K562 (cell line): Measurements from ENCODE around the gene MRLN. TPM values are rescaled to one million over a fixed set of nuclear protein-coding genes. Genes with fewer than 3 reads are reported as not detected.

Source experiments
- ATAC-seq: fragments of 200-7000 bp; cut with Tn5 transposase; 3 replicates; pipeline ENCODE4 v1.9.1; 2020; ENCODE audit warnings: moderate library complexity
- BruUV-seq: library from RNA; stranded (reverse); fragments of 400-500 nt; replicated peaks from 2 replicates; lab custom pipeline; 2021; lab: Mats Ljungman, UMichigan
- CTCF ChIA-PET: fragments of 300-600 bp; formaldehyde crosslinking; extraction: SDS; loops from one replicate; lab custom pipeline; 2021; ENCODE audit warnings: low intra/inter-chr PET ratio; lab: Yijun Ruan, JAX
- POLR2A ChIA-PET: fragments of 300-600, 350-650 bp; sonication (Branson Sonifier 250); formaldehyde crosslinking; extraction: SDS; loops from one replicate; lab custom pipeline; 2021; ENCODE audit warnings: antibody characterized with exemption, inconsistent platforms; lab: Yijun Ruan, JAX
- DNase-seq, 4 experiments: peaks; one replicate each; pipeline versions ENCODE4 v3.0.0 to v3.0.0-alpha.2; 2011 to 2018; ENCODE audit warnings: low spot score in 3 of 4, mixed read lengths in 3 of 4; ENCODE audit errors: extremely low read depth in 1 of 4
- FAIRE-seq: peaks from 2 replicates; lab custom pipeline; 2011; peaks lifted over from hg19 to GRCh38; lab: Jason Lieb, UNC
- H2AFZ ChIP-seq: 2 replicates; pipeline ENCODE4 v1.6.0; 2011; ENCODE audit warnings: low read depth, low read length, control low read depth, inconsistent platforms
- H3K27ac ChIP-seq: fragments of 200-600 bp; 3 replicates; pipeline ENCODE4 v1.8.0; 2011; ENCODE audit warnings: low read depth, mild to moderate bottlenecking, control low read depth, inconsistent platforms, low read length, moderate library complexity, mixed read lengths; ENCODE audit errors: extremely low read depth
- H3K27me3 ChIP-seq, 2 experiments: fragments of 300-600 bp in 1 of 2; 2 replicates in 1 of 2; 3 replicates in 1 of 2; pipeline versions ENCODE4 v1.6.0 to v1.8.0; 2011; ENCODE audit warnings: inconsistent platforms in 2 of 2, low read length in 2 of 2, mild to moderate bottlenecking in 1 of 2, mixed read lengths in 1 of 2, moderate library complexity in 1 of 2; ENCODE audit not compliant: control insufficient read depth in 2 of 2, insufficient read depth in 2 of 2
- H3K36me3 ChIP-seq: fragments of 300-600 bp; 3 replicates; pipeline ENCODE4 v1.8.0; 2011; ENCODE audit warnings: mild to moderate bottlenecking, low read length, inconsistent platforms; ENCODE audit not compliant: control insufficient read depth, insufficient read depth
- H3K4me1 ChIP-seq, 2 experiments: fragments of 200-600 bp in 1 of 2; replicated peaks in 1 of 2; 2 replicates in 1 of 2; 3 replicates in 1 of 2; pipeline versions ENCODE4 v1.5.1 to v1.8.0; 2011; ENCODE audit warnings: inconsistent platforms in 2 of 2, low read length in 2 of 2, mild to moderate bottlenecking in 1 of 2, mixed read lengths in 1 of 2, moderate library complexity in 1 of 2; ENCODE audit not compliant: control insufficient read depth in 2 of 2, insufficient read depth in 2 of 2
- H3K4me2 ChIP-seq: 2 replicates; pipeline ENCODE4 v1.6.1; 2011; ENCODE audit warnings: low read length, control low read depth, inconsistent platforms, mixed read lengths; ENCODE audit not compliant: insufficient read depth
- H3K4me3 ChIP-seq: fragments of 200-600 bp; sonication (generic), shearing (Covaris generic); 2 replicates; pipeline ENCODE4 v1.5.1; 2016; ENCODE audit warnings: control low read depth, inconsistent platforms
- H3K79me2 ChIP-seq: fragments of 200-600 bp; 3 replicates; pipeline ENCODE4 v1.8.0; 2011; ENCODE audit warnings: low read length, inconsistent platforms; ENCODE audit not compliant: control insufficient read depth, insufficient read depth
- H3K9ac ChIP-seq, 2 experiments: 2 replicates each; pipeline versions ENCODE4 v1.6.0 to v1.6.1; 2011; ENCODE audit warnings: low read depth in 2 of 2, low read length in 2 of 2, control low read depth in 1 of 2, inconsistent platforms in 1 of 2, mild to moderate bottlenecking in 1 of 2, mixed read lengths in 1 of 2; ENCODE audit not compliant: insufficient read depth in 1 of 2
- H3K9me1 ChIP-seq: one replicate; pipeline ENCODE4 v1.6.0; 2011; ENCODE audit warnings: inconsistent platforms, mild to moderate bottlenecking, low read length, moderate library complexity; ENCODE audit not compliant: control insufficient read depth, insufficient read depth
- H3K9me3 ChIP-seq: replicated peaks from 2 replicates; pipeline ENCODE4 v1.5.1; 2011; ENCODE audit warnings: low read depth, low read length, inconsistent platforms; ENCODE audit not compliant: control insufficient read depth, insufficient read depth
- H4K20me1 ChIP-seq: replicated peaks from 2 replicates; pipeline ENCODE4 v1.6.1; 2011; ENCODE audit warnings: low read length, inconsistent platforms, mixed read lengths; ENCODE audit not compliant: control insufficient read depth, insufficient read depth
- BCOR ChIP-seq: fragments of 450-650 bp; IDR thresholded peaks from 2 replicates; pipeline ENCODE4 v1.6.1; 2016
- BMI1 ChIP-seq: fragments of 150-350 bp; IDR thresholded peaks from 2 replicates; pipeline ENCODE4 v1.6.1; 2014; ENCODE audit warnings: low read length
- CUX1 ChIP-seq: fragments of 200-800 bp; sonication (Bioruptor generic); IDR thresholded peaks from 2 replicates; pipeline ENCODE4 v1.6.1; 2016; ENCODE audit warnings: missing genetic modification characterization, missing compliant biosample characterization
- ETS2 ChIP-seq: IDR thresholded peaks from 2 replicates; pipeline ENCODE4 v1.6.1; 2016; ENCODE audit warnings: borderline replicate concordance, missing genetic modification characterization, mild to moderate bottlenecking, moderate library complexity, missing compliant biosample characterization; ENCODE audit not compliant: poor library complexity, severe bottlenecking
- FOXK1 ChIP-seq: sonication (generic); formaldehyde crosslinking; IDR thresholded peaks from 2 replicates; pipeline ENCODE4 v1.8.0; 2022; ENCODE audit warnings: missing genetic modification reagents, mild to moderate bottlenecking, borderline replicate concordance
- TSC22D4 ChIP-seq: fragments of 450-650 bp; IDR thresholded peaks from 2 replicates; pipeline ENCODE4 v1.6.1; 2016; ENCODE audit warnings: missing genetic modification characterization, missing biosample characterization, control low read depth
- ZNF184 ChIP-seq: sonication (generic); formaldehyde crosslinking; IDR thresholded peaks from 2 replicates; pipeline ENCODE4 v1.5.0; 2020; ENCODE audit warnings: missing genetic modification reagents
- WGBS: fragments of 100-300 bp; shearing (Covaris generic); methylation state at CpG from one replicate; pipeline ENCODE4 v1.1.6; 2016; ENCODE audit warnings: low coverage, mixed read lengths; ENCODE audit not compliant: insufficient coverage; ENCODE audit errors: missing lambda C conversion rate; 5-methylcytosine and 5-hydroxymethylcytosine counted together
- in situ Hi-C: fragments of 300-500 bp; cut with MboI; formaldehyde crosslinking; loops from 4 replicates; pipeline ENCODE4 v1.15.0; 2018; ENCODE audit warnings: inconsistent platforms, mixed read lengths
- intact Hi-C: fragments of 100-400 bp; cut with micrococcal nuclease; formaldehyde crosslinking; loops from 2 replicates; pipeline ENCODE4 v1.14.2; 2022
- polyA plus RNA-seq, 8 experiments: library from polyadenylated mRNA; depleted of rRNA in 4 of 8; stranded (reverse) in 5 of 8; unstranded in 3 of 8; fragments of >200 nt; fragmentation: Nextera tagmentation in 2 of 8; fragmentation: Illumina TruSeq in 1 of 8; extraction: Ambion mirVana in 2 of 8; extraction: Trizol in 1 of 8; gene quantifications; 2 replicates each; pipeline versions ENCODE4 v1.2.1 to v1.2.3, GENCODE V29; 2011 to 2014; ENCODE audit warnings: inconsistent platforms in 1 of 8, missing spikeins in 1 of 8
- total RNA-seq, 7 experiments: library from RNA; depleted of rRNA in 6 of 7; stranded (reverse); fragments of >200 nt in 6 of 7; fragmentation: Illumina TruSeq in 2 of 7; extraction: Trizol in 2 of 7; gene quantifications; 2 replicates each; pipeline versions ENCODE4 v1.2.1 to v1.2.3, GENCODE V29; 2011 to 2021; ENCODE audit warnings: low replicate concordance in 1 of 7

MRLN gene
- total and polyA plus RNA-seq, 9 of the 15 experiments (the other 6 are each of a cell fraction or from before 2014, with no cell fraction given): 0.07 to 0.13 TPM; not detected in 7

- TF ChIP-seq CUX1: no peak
- no peak for TF ChIP-seq ETS2 (tag)
- no peak for TF ChIP-seq BMI1
- no peak for TF ChIP-seq BCOR
- no peak for TF ChIP-seq FOXK1 (CRISPR knock-in tag)
Observed at GRCh38 chr10:59774451-59774850, 21.2 kb upstream of the MRLN start (continued).

- Histone ChIP-seq H3K27me3 (no peaks in the 10 kb centered on the region), H3K9me3 (peaks cover 2% of the 10 kb centered on the region; the same call in 1 of the 2 replicates), H3K9ac (no peak overlapping the region), H3K36me3 (no peaks in the 10 kb centered on the region), H3K27ac (no peak overlapping the region), H3K4me3 (no peak overlapping the region), H3K79me2 (no peaks in the 10 kb centered on the region), H3K4me1 (no peaks in the 10 kb centered on the region), H2AFZ (no peak overlapping the region), H3K9me1 (no peaks in the 10 kb centered on the region), H3K4me2 (no peak overlapping the region), H4K20me1 (no peaks in the 10 kb centered on the region)
- DNase-seq: no peak
- ATAC-seq: no peak
- TF ChIP-seq TSC22D4 (tag) (no peak), ZNF184 (CRISPR knock-in tag) (no peak)
- BruUV-seq: no TSS peak
- WGBS: 17% methylated on average over 2 of the region's 2 CpGs
- no peak for FAIRE-seq
- CTCF ChIA-PET: no interaction called here
- POLR2A ChIA-PET: interaction anchor here (1.5 kb wide), 1 partner anchor 8 kb away, joined by 7 read pairs; no protein-coding TSS in a partner anchor
- intact Hi-C loops (no loop called here), in situ Hi-C loops (no loop called here)
Observed at GRCh38 chr10:59773088-59773487, 19.8 kb upstream of the MRLN start.
